NCI-H2171 treated with DMSO at 0.1 percent for 48 hours (cell line): Measurements from ENCODE around the gene IL6ST.

Source experiments
- DNase-seq: peaks from one replicate; lab custom pipeline; 2025; lab: John Stamatoyannopoulos, UW

The IL6ST gene

DNA sequence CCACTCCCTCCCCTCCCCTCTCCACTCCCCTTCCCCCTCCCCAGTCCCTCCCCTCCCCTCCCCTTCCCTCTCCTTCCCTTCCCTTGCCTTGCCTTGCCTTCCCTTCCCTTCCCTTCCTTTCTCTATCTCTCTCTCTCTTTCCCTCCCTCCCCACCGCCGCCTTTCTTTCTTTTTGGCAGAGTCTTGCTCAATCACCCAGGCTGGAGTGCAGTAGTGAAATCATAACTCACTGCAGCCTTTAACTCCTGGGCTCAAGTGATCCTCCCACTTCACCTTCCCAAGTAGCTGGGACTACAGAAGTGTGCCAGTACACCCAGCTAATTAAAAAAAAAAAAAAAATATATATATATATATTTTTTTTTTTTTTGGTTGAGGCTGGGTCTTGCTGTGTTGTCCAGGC lies 98.1 kb downstream of the IL6ST start:
- DNase-seq: no peak

DNA sequence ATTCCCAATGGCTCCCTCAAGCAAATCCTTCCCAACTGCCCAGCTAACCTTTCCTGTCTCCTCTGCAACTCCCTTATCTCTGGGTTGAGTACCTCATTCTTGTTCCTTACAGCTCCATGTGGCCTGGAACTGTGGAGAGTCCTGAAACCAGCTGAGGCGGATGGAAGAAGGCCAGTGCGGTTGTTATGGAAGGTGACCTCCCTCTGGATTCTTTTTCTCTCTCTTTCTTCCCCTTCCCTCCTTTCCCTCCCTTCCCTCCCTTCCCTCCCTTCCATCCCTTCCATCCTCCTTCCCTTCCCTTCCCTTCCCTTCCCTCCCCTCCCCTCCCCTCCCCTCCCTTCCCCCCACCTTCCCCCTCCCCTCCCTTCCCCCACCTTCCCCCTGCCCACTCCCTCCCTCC lies 98.5 kb downstream of the IL6ST start:
- no peak for DNase-seq

DNA sequence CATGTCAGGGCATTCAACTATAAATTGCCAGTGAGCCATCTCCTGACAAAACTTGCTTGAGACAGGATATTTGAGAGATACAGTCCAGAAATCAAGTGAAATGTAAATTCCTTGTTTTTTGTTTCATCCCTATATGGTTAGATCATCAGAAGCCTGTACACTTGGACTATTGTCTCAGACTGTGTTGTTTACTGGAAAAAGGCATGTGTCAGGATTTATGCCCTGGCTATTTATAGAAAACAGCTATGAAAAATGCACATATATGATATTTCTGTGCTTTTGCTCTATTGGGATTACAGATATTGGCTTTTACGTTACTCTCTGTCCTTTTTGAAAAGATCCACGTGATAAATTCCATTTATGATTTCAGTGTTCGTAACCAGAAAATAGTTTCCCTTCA lies 99.4 kb downstream of the IL6ST start:
- DNase-seq: no peak

DNA sequence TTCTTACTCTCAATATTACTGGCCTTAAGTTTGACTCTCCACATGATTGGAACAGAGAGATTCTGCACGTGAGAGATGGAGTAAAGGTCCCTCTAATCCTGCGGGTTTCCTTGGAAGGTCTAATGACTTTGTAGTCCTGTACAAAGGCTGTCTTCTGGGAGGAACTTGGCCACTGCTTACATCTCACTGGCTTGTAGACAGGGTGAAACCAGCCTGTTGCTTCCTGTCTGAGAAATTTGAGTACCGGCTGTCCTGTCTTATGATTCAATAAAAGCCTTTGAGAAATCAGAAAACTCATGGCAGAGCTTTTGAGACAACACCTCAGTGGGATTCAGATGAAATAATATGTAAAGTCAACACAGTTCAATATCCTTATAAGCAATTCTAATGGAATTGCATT lies 100.6 kb downstream of the IL6ST start:
- DNase-seq: no peak

DNA sequence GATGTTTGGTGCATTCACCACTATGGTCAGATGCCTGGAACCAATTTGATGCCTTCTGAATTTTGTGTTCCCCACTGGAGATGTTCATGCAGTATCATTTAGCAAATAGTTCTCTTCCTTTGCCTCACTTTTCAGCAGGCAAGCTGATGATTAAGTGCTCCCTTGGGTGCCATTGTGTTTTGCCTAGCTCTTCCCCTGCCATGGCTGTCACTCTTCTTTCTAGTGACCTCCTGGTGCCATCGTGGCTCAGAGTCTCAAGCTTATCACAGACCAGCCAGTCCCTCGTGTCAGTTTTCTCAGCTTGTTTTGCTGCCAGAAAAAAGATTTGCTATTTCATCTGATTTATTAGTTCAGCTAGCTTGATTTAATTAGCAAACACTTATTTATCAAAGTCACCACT lies 102.3 kb downstream of the IL6ST start:
- DNase-seq: no peak

DNA sequence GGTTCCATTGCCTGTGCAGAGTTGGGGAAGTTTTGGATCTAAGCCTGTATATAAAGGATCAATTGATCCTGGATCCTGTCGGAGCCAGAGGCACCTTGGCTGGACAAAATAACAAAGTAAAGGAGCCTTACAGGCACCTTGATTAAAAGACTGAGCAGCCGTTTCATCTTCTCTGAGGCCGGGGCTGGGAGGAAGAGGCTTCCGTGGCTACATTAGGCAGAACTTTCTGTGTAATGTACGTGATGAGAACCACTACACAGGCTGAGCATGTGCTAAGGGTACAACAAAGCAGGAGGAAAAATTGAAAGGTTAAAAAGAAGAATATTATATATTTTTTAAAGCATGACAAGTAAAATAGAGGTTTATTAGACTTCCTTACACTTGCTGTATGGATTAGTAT lies 106.6 kb downstream of the IL6ST start:
- DNase-seq: no peak

DNA sequence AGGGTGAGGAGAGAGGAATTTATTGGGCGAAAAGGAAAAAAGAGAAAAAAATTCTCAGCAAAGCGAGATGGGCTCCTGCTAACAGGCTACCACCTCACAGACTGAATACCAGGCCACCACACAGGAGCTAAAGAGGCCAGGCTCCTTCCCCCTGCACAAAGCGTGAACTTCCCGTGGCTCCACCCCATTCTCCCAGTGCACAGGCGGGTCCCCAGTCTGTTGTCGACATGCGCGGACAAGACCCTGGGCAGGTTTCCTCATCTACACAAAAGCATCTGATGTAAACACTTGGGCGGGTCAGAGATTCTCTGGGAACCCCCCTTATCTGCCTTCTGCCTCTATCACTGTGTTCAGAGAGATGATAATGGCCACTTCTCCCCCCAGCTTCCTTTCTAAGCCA lies 109.4 kb downstream of the IL6ST start:
- DNase-seq: peak; percentile 22
